GM12801 (cell line): ENCODE data around the gene KDM2B.

Source experiments
- CTCF ChIP-seq: IDR thresholded peaks from one replicate; pipeline ENCODE4 v1.5.1; 2011; ENCODE audit warnings: control low read depth; ENCODE audit not compliant: insufficient read length; ENCODE audit errors: extremely low read depth

KDM2B gene

GRCh38 chr12:121432740-121433480, 147.9 kb downstream of the KDM2B start:
- TF ChIP-seq CTCF = no peak

- no peak for TF ChIP-seq CTCF
Measured at GRCh38 chr12:121430833-121431415, 149.9 kb downstream of the KDM2B start.

GRCh38 chr12:121428883-121429282, 151.9 kb downstream of the KDM2B start:
- no peak for TF ChIP-seq CTCF

- TF ChIP-seq CTCF = no peak
Measured at GRCh38 chr12:121427556-121428050, 153.2 kb downstream of the KDM2B start.

GRCh38 chr12:121424624-121424975, 156.2 kb downstream of the KDM2B start:
- TF ChIP-seq CTCF = no peak

- no peak for TF ChIP-seq CTCF
Measured at GRCh38 chr12:121423682-121424623, 156.9 kb downstream of the KDM2B start.

GRCh38 chr12:121423253-121423652, 157.6 kb downstream of the KDM2B start:
- TF ChIP-seq CTCF = no peak
